GM21737 (cell line): ENCODE measurements around the gene TLR3.
"Not testable (repeated sequence)": the region's sequence is repeated elsewhere in the genome, so short reads cannot be mapped to it uniquely, and the experiment has no call there.

Source experiments
- ATAC-seq: cut with Tn5 transposase; IDR thresholded peaks from one replicate; pipeline ENCODE4 v1.9.1; 2021; ENCODE audit warnings: mild to moderate bottlenecking, moderate library complexity; ENCODE audit not compliant: unreplicated experiment

TLR3 gene

GRCh38 chr4:186047501-186047900 is 21.5 kb upstream of the TLR3 start:
- ATAC-seq, result not testable (repeated sequence)

DNA sequence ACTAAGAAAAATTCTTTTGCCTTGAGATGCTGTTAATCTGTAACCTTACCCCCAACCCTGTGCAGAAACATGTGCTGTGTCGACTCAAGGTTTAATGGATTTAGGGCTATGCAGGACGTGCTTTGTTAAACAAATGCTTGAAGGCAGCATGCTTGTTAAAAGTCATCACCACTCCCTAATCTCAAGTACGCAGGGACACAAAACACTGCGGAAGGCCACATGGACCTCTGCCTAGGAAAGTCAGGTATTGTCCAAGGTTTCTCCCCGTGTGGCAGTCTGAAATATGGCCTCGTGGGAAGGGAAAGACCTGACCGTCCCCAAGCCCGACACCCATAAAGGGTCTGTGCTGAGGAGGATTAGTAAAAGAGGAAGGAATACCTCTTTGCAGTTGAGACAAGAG is 18.8 kb upstream of the TLR3 start:
- not testable (repeated sequence) for ATAC-seq

DNA sequence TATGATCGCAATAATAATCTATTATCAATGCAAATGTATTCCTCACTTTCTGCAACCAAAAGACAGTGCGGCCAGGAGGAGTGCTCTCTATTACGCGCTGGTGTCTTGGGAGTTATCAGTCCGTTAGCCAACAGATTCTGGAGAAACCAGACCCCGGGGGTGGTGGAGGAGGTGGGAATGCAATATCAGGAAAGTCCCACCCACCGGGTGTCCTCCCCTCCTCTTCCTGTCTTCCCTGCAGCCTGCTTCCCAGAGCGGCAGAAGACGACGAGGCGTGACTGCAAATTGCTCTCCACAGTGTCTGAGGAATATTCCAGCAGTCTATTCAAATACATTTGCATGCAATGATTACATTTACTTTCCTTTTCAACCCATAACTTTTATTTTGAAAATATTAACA is 17.9 kb upstream of the TLR3 start:
- ATAC-seq, result no peak

DNA sequence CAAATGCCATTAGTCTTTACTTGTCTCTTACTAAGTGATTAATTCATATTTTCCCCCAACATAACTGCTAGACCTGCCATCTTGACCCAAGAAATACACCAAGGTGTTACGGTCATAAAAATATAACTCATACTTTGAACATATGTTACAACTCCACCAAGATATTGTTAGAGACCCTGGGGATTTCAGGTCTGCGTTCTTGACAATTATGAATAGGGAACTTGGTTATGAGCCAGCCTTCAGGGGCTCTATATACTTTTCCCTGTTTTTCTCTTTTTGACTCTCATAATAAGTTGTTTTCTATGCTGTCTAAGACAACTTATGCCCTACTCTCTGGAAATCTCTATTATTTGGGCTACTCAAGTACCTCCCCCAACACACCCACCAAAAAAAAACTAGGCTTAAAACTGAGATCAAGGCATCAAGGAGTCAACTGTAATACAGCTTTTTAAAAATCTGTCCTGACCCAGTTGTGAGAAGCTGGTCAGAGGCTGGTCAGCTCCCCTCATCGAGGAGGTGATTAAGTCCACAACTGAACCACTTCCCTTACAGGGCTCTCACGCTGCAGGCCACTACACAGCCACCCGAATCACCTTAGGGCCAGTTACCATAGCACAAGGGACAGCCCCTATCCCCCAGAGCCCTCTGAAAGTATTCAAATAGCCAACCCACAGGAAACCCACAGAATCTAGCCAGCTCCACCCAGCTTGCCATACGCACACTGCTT is 10.5 kb upstream of the TLR3 start:
- ATAC-seq, result peak; percentile 100

DNA sequence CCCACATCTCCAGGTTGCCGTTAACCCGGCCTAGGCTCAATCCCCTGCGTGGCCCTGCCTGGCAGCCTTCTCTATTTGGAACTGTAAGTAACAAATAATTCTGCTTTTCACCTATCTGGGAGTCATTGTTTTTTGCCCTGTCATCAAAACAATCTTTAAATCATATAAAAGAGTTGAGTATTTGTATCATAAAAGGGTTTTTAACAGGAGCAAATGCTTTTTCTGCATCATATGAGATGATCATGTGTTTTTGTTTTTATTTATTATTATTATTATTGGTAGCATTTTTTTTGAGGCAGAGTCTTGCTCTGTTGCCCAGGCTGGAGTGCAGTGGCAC is 10.0 kb upstream of the TLR3 start:
- no peak for ATAC-seq

GRCh38 chr4:186061921-186062320 is 7.0 kb upstream of the TLR3 start:
- ATAC-seq, result no peak

DNA sequence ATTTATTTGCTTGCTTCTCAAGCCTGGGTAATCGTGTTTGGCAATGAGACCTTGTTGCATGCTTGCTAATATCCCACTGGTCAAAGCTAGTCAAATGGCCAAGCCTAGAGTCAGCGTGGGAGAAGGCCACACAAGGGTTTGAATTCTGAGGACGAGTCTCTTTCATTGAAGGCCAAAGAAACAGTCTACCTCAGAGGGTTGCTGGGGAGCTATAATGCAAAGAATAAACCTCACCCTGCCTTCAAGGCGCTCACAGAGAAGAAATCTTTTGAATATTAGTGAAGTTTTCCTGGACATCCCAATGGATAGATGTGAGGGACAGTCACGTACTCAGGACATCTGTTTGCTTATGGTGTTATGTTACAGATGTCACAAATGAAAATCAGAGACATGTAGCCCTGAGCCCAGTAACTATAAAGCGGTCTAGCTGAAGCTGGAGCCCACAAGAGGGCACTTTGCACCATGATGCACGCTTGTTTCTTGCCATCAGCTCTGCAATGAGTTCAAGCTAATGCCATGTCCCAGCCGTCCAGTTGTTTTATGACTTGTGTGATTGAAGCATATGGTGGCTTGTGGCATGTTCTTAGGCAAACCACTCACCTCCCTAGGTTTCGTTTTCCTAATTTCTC is 1.1 kb upstream of the TLR3 start:
- no peak for ATAC-seq

DNA sequence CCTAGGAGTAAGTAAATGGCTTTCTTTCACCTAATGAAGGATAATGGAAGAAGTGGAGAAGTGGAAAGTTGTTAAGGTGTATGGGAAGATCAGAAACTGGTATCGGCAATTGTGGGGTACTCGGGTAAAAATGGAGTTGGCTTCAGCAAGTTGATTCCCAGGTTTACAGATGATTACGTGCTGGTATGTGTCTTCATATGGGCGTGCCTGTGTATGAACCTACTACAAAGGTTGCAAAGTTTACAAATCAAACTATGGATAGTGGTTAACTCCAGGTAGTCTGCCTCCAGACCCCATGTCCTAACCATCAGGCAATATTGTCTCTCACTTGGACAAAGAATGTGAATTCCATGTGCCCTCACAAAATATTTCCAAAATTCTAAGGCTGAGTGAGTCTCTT is 773 bp downstream of the TLR3 start:
- ATAC-seq, result no peak

GRCh38 chr4:186072516-186072915 is 3.6 kb downstream of the TLR3 start:
- no peak for ATAC-seq

- ATAC-seq, result no peak
Measured at GRCh38 chr4:186074189-186074588, 5.2 kb downstream of the TLR3 start.

DNA sequence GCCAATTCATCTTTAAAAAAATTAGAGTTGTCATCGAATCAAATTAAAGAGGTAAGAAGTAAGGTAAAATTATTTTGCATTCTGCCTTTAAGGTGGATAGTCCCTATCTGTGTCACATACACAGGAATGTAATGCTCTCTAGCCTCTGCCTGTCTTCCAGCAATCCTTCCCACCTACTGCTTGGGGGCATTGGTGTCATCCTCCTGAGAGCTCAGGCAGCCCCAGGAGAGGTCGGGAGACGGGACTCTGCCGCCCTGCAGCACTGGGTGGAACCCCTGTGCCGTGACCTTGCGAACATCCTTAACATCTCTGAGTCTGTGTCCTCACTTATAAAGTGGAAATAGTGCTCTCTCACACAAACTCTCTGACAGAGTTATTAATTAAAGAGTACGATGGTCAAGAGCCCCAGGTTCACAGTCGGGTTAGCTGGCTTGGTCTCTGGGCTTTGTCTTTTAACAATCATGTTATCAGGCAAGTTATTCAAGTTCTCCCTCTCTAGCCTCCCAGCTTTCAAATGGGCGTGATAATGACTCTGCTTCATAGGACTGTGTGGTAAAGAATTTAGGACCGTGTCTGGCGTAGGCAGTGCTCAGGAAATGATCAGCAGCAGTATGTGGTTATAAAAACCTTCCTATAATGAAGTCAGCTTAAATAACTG is 10.2 kb downstream of the TLR3 start:
- ATAC-seq, result no peak

- ATAC-seq, result no peak
Measured at GRCh38 chr4:186079694-186080093, 10.7 kb downstream of the TLR3 start.

- ATAC-seq, result no peak
Measured at GRCh38 chr4:186081202-186081807, 12.3 kb downstream of the TLR3 start.

DNA sequence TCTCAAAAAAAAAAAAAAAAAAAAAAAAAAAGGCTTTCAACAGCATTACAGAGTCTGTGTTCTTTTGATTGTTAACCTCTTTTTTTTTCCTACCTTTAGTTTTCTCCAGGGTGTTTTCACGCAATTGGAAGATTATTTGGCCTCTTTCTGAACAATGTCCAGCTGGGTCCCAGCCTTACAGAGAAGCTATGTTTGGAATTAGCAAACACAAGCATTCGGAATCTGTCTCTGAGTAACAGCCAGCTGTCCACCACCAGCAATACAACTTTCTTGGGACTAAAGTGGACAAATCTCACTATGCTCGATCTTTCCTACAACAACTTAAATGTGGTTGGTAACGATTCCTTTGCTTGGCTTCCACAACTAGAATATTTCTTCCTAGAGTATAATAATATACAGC is 13.3 kb downstream of the TLR3 start:
- ATAC-seq, result no peak

DNA sequence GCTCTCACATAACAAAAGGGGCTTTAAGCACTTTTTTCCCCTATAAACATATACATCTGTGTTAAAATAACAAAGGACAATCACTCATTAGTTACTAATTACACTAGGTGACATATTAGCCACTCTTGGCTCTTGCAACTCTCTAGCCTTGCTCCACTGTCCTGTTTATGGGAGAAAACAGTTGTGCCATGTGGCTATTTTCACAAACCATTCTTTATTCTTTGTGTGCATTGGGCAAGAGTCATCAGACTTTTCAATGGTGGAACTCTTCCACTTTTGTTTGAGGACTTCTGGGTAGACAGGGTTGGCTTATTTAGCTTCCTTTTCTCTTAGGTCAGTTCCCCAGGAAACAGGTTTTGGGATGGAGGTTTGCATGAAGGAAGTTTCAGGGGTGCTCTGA is 19.6 kb downstream of the TLR3 start:
- no peak for ATAC-seq

DNA sequence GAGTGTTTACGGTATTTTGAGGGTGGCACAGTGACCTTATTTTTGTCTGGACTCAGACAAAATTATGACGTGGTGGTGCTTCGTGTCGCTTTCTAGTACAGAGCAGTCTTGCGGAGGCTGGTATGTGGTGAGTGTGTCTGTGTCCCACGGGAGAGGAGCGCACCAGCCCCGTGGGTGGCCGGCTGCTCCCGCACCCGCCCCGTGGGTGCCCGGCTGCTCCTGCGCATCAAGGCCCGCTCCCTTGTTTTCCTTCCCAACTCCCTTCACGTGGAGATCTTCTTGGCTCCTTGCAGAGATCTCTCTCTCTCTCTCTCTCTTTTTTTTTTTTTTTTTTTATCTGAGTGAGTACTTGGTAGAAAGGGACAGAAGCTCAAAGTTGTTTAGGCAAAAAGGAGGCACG is 23.3 kb downstream of the TLR3 start:
- ATAC-seq, result no peak

DNA sequence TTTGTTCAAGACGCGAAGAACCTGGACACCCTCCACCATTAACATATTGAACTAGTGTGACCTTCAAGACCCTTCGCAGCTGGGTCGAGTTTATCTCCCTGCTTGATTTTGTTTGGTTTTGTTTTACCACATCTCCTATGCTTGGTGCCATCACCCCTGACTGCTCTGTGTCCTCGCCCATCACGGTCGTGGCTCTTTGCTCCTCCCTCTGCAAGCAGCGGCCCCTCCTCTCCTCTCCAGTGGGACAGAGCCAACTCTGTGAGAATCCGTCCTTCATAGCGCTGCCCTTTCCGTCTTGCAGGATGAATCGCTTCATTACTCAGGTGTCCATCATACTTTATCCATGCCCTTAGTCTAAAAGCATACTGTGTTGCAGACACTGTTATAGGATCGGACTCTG is 26.4 kb downstream of the TLR3 start:
- no peak for ATAC-seq

GRCh38 chr4:186096681-186097165 is 27.8 kb downstream of the TLR3 start:
- ATAC-seq, result no peak

DNA sequence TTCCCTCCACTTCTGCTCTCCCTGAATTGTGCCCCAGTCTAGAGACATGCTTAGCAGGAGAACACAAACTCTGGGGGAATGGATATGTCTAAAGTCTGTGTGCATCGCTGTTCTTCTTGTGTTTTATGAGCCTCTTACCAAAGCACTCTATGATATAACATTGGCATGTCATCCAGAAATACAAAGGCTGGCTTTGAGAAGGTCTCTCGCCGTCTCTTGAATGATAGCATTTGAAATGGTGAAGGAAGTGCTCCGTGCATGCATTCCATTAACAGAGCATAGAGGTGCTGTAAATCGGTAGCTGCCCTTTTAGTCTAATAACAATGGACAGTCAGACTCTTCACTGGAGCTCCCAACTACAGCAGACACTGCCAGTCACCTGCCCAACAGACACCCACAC is 28.4 kb downstream of the TLR3 start:
- ATAC-seq, result no peak

GRCh38 chr4:186102931-186103330 is 34.0 kb downstream of the TLR3 start:
- ATAC-seq, result no peak

DNA sequence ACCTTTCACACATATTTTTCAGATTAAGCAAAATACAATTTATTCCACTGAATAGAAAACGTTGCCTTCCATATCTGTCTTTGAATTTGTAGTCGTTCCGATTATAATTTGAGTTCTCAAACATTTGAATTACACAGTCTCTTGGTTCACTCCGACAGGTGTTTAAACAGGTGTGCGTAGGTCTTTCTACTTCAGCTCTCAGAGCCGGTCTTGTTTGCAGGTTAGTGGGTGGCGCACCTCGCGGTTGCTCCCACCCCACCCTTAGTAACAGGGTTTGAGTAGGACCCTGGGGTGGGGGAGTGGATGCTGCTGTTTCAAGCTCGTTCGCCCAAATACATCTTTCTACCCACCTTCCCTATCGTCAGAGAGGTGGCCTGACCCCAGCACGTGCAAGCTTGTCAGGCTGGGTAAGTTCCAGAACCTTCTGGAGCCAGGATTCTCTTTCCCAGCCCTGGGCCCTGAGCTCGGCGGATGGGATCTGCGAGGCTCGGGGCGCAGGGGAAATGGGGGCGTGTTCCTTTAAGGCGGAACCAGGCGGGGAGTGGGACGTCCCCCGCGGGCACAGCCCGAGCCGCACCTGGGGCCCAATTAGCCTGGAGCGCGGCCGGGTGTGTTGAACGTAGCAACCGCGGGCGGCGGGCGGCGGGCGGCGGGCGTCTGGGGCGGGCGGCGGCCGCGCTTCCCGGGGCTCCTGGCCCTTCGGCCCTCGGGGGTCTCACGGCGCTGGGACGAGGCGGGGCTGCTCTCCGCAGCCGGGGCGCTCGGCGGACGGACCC is 35.3 kb downstream of the TLR3 start, which contains the start of gene FAM149A:
Gene FAM149A, plus strand, starts transcription at position 591 of the 776 bp plus-strand sequence.
- peak; percentile 74 for ATAC-seq
